Measurements from ENCODE around the gene IMMT.

DNA sequence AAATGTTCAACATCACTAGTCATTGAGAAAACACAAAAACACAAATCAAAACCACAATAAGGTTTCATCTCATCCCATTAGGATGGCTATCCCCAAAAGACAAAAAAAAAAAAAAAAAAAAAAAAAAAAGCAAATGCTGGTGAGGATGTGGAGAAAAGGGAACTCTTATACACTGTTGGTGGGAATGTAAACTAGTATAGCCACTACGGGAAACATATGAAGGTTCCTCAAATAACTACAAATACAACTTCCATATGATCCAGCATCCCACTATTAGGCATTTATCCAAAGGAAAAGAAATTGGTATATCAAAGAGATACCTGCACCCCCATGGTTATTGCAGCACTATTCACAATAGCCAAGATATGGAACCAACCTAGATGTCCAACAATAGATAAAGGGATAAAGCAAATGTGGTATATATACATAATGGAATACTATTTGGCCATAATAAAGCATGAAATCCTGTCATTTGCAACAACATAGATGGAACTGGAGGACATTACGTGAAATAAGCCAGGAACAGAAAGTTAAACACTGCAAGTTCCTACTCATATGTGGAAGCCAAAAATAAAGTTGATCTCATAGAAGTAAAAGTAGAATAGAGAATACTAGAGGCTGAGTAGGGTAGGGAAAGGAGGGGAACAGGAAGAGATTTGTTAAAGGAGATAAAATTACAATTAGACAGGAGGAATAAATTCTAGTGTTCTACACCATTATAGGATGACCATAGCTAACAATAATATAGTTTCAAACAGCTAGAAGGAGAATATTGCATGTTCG is 98.0 kb downstream of the IMMT start:
- TF ChIP-seq, protein P1, sequence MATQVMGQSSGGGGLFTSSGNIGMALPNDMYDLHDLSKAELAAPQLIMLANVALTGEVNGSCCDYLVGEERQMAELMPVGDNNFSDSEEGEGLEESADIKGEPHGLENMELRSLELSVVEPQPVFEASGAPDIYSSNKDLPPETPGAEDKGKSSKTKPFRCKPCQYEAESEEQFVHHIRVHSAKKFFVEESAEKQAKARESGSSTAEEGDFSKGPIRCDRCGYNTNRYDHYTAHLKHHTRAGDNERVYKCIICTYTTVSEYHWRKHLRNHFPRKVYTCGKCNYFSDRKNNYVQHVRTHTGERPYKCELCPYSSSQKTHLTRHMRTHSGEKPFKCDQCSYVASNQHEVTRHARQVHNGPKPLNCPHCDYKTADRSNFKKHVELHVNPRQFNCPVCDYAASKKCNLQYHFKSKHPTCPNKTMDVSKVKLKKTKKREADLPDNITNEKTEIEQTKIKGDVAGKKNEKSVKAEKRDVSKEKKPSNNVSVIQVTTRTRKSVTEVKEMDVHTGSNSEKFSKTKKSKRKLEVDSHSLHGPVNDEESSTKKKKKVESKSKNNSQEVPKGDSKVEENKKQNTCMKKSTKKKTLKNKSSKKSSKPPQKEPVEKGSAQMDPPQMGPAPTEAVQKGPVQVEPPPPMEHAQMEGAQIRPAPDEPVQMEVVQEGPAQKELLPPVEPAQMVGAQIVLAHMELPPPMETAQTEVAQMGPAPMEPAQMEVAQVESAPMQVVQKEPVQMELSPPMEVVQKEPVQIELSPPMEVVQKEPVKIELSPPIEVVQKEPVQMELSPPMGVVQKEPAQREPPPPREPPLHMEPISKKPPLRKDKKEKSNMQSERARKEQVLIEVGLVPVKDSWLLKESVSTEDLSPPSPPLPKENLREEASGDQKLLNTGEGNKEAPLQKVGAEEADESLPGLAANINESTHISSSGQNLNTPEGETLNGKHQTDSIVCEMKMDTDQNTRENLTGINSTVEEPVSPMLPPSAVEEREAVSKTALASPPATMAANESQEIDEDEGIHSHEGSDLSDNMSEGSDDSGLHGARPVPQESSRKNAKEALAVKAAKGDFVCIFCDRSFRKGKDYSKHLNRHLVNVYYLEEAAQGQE (IDR thresholded peaks at IDR 0.05; ENCODE audit: low read depth) = no peak
- TF ChIP-seq, protein P2, sequence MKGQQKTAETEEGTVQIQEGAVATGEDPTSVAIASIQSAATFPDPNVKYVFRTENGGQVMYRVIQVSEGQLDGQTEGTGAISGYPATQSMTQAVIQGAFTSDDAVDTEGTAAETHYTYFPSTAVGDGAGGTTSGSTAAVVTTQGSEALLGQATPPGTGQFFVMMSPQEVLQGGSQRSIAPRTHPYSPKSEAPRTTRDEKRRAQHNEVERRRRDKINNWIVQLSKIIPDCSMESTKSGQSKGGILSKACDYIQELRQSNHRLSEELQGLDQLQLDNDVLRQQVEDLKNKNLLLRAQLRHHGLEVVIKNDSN (IDR thresholded peaks at IDR 0.05) = no peak
- TF ChIP-seq EP300 (IDR thresholded peaks at IDR 0.05; ENCODE audit: borderline replicate concordance) = no peak
- TF ChIP-seq CEBPB (IDR thresholded peaks at IDR 0.05) = no peak
- TF ChIP-seq TAF1 (IDR thresholded peaks at IDR 0.05; ENCODE audit: low read depth) = no peak
- no peak for TF ChIP-seq TEAD4 (IDR thresholded peaks at IDR 0.05)
- TF ChIP-seq ZBTB7A (IDR thresholded peaks at IDR 0.05; ENCODE audit: low read depth) = no peak
